Measurements from ENCODE around the gene RBM25. TPM values are rescaled to one million over a fixed set of nuclear protein-coding genes. Genes with fewer than 3 reads are reported as not detected.

The RBM25 gene
- total and polyA plus RNA-seq, 10 of the 15 experiments (the other 5 are each of a cell fraction or from before 2014, with no cell fraction given) = 43.4 to 125 (median 74.1) TPM

DNA sequence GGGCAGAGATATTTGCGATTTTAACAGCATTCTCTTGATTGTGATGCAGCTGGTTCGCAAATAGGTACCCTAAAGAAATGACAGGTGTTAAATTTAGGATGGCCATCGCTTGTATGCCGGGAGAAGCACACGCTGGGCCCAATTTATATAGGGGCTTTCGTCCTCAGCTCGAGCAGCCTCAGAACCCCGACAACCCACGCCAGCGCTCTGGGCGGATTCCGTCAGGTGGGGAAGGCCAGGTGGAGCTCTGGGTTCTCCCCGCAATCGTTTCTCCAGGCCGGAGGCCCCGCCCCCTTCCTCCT is 77.7 kb downstream of the RBM25 start (continued):
- TF ChIP-seq, protein P1, sequence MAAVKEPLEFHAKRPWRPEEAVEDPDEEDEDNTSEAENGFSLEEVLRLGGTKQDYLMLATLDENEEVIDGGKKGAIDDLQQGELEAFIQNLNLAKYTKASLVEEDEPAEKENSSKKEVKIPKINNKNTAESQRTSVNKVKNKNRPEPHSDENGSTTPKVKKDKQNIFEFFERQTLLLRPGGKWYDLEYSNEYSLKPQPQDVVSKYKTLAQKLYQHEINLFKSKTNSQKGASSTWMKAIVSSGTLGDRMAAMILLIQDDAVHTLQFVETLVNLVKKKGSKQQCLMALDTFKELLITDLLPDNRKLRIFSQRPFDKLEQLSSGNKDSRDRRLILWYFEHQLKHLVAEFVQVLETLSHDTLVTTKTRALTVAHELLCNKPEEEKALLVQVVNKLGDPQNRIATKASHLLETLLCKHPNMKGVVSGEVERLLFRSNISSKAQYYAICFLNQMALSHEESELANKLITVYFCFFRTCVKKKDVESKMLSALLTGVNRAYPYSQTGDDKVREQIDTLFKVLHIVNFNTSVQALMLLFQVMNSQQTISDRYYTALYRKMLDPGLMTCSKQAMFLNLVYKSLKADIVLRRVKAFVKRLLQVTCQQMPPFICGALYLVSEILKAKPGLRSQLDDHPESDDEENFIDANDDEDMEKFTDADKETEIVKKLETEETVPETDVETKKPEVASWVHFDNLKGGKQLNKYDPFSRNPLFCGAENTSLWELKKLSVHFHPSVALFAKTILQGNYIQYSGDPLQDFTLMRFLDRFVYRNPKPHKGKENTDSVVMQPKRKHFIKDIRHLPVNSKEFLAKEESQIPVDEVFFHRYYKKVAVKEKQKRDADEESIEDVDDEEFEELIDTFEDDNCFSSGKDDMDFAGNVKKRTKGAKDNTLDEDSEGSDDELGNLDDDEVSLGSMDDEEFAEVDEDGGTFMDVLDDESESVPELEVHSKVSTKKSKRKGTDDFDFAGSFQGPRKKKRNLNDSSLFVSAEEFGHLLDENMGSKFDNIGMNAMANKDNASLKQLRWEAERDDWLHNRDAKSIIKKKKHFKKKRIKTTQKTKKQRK (IDR thresholded peaks at IDR 0.05; ENCODE audit: low read depth, low read length) = no peak
- TF ChIP-seq ZNF207 (IDR thresholded peaks at IDR 0.05; ENCODE audit: borderline replicate concordance) (peak; percentile 72), POLR2AphosphoS2 (IDR thresholded peaks at IDR 0.05; ENCODE audit: low read depth, low read length) (no peak)

DNA sequence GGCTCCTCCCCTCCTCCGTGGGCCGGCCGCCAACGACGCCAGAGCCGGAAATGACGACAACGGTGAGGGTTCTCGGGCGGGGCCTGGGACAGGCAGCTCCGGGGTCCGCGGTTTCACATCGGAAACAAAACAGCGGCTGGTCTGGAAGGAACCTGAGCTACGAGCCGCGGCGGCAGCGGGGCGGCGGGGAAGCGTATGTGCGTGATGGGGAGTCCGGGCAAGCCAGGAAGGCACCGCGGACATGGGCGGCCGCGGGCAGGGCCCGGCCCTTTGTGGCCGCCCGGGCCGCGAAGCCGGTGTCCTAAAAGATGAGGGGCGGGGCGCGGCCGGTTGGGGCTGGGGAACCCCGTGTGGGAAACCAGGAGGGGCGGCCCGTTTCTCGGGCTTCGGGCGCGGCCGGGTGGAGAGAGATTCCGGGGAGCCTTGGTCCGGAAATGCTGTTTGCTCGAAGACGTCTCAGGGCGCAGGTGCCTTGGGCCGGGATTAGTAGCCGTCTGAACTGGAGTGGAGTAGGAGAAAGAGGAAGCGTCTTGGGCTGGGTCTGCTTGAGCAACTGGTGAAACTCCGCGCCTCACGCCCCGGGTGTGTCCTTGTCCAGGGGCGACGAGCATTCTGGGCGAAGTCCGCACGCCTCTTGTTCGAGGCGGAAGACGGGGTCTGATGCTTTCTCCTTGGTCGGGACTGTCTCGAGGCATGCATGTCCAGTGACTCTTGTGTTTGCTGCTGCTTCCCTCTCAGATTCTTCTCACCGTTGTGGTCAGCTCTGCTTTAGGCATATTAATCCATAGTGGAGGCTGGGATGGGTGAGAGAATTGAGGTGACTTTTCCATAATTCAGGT is 78.3 kb downstream of the RBM25 start, which contains the start of gene PSEN1:
Gene PSEN1, plus strand, starts transcription at position 121 of the 839 bp plus-strand sequence. CDS start 11,513 bp downstream, outside the sequence.
- Histone ChIP-seq H2AFZ (ENCODE audit: control insufficient read depth, low read depth, low read length) (peak within 1 kb of the TSS; percentile 59), H3K27ac (ENCODE audit: control insufficient read depth, insufficient read depth) (peak within 1 kb of the TSS; percentile 94), H3K9ac (ENCODE audit: control insufficient read depth, insufficient read depth, low read length) (peak within 1 kb of the TSS; percentile 93), H3K79me2 (ENCODE audit: control insufficient read depth, insufficient read depth, low read length) (peaks cover 36% of the 10 kb centered on the region), H3K4me3 (peak within 1 kb of the TSS; percentile 95), H3K4me2 (ENCODE audit: control insufficient read depth, insufficient read depth) (peak within 1 kb of the TSS; percentile 99), H3K36me3 (ENCODE audit: control insufficient read depth in 2 of 2, insufficient read depth in 2 of 2, low read length in 1 of 2) (no peaks in the 10 kb centered on the region), H3K9me3 (replicated peaks; ENCODE audit: control insufficient read depth, insufficient read depth, low read length) (peaks cover 2% of the 10 kb centered on the region; the same call in 2 of the 3 replicates), H3K27me3 (replicated peaks in 1 of 2; ENCODE audit: control insufficient read depth in 2 of 2, insufficient read depth in 2 of 2, low read length in 1 of 2) (no peaks in the 10 kb centered on the region), H3K4me1 (ENCODE audit: control insufficient read depth, insufficient read depth, low read length) (0 out of 2 replicates have a peak, but pooled peaks cover 3% of the 10 kb centered on the region), H4K20me1 (ENCODE audit: control insufficient read depth, insufficient read depth) (no peaks in the 10 kb centered on the region)
- ChIA-PET CTCF (interaction anchor here (0.6 to 1.6 kb wide), 6 partner anchors 14 to 623 kb away, joined by 3 to 6 read pairs (median 3); a partner anchor contains a TSS), SMC1A (ENCODE audit: uncharacterized antibody, unreplicated experiment) (interaction anchor here (0.6 to 2.2 kb wide), 11 partner anchors 9 to 334 kb away, joined by 3 to 8 read pairs (median 3); no protein-coding TSS in a partner anchor), RAD21 (ENCODE audit: unreplicated experiment) (interaction anchor here (0.7 to 1.7 kb wide), 10 partner anchors 36 to 1955 kb away, joined by 3 to 8 read pairs (median 4); partner anchors contain the start of genes RBM25 and RIOX1), POLR2A (interaction anchor here (0.6 to 1.2 kb wide), 6 partner anchors 11 to 627 kb away, joined by 3 to 7 read pairs (median 4); no protein-coding TSS in a partner anchor)
- peak; percentile 93 for ATAC-seq
- intact Hi-C loops (cut with micrococcal nuclease; ENCODE audit: unreplicated experiment) = loop anchor here (2.0 kb wide), 1 partner anchor 78 kb away; the partner anchor contains the start of gene RBM25
- peak; percentile 79 for DNase-seq (ENCODE audit: low read depth, low spot score)
- BruUV-seq (replicated peaks) = no TSS peak
- in situ Hi-C loops (cut with MboI) = no loop called here
- peak; percentile 83 for FAIRE-seq
- WGBS (ENCODE audit: insufficient coverage, insufficient replicate concordance, low lambda C conversion rate, missing lambda C conversion rate) = 1% methylated on average over 53 of the region's 71 CpGs
- TF ChIP-seq, protein P2, sequence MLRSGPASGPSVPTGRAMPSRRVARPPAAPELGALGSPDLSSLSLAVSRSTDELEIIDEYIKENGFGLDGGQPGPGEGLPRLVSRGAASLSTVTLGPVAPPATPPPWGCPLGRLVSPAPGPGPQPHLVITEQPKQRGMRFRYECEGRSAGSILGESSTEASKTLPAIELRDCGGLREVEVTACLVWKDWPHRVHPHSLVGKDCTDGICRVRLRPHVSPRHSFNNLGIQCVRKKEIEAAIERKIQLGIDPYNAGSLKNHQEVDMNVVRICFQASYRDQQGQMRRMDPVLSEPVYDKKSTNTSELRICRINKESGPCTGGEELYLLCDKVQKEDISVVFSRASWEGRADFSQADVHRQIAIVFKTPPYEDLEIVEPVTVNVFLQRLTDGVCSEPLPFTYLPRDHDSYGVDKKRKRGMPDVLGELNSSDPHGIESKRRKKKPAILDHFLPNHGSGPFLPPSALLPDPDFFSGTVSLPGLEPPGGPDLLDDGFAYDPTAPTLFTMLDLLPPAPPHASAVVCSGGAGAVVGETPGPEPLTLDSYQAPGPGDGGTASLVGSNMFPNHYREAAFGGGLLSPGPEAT (IDR thresholded peaks at IDR 0.05; ENCODE audit: low read depth) = 0 out of 2 replicates have a peak, but pooled peaks have one; percentile 14
- peak; percentile 67 for TF ChIP-seq RUNX3 (IDR thresholded peaks at IDR 0.05; ENCODE audit: low read length)
- TF ChIP-seq, protein P3, sequence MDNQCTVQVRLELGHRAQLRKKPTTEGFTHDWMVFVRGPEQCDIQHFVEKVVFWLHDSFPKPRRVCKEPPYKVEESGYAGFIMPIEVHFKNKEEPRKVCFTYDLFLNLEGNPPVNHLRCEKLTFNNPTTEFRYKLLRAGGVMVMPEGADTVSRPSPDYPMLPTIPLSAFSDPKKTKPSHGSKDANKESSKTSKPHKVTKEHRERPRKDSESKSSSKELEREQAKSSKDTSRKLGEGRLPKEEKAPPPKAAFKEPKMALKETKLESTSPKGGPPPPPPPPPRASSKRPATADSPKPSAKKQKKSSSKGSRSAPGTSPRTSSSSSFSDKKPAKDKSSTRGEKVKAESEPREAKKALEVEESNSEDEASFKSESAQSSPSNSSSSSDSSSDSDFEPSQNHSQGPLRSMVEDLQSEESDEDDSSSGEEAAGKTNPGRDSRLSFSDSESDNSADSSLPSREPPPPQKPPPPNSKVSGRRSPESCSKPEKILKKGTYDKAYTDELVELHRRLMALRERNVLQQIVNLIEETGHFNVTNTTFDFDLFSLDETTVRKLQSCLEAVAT (IDR thresholded peaks at IDR 0.05) = peak; percentile 81
- no peak for TF ChIP-seq LARP7 (IDR thresholded peaks at IDR 0.05)
- TF ChIP-seq ZNF217 (IDR thresholded peaks at IDR 0.05) = no peak
- 0 out of 2 replicates have a peak, but pooled peaks have one; percentile 22 for TF ChIP-seq TARDBP (IDR thresholded peaks at IDR 0.05; ENCODE audit: borderline replicate concordance)
